Measurements from ENCODE around the gene DCDC2C. TPM values are rescaled to one million over a fixed set of nuclear protein-coding genes. Genes with fewer than 3 reads are reported as not detected.

DCDC2C gene
- total RNA-seq, 2 donors from 2014 or later = not detected

DNA sequence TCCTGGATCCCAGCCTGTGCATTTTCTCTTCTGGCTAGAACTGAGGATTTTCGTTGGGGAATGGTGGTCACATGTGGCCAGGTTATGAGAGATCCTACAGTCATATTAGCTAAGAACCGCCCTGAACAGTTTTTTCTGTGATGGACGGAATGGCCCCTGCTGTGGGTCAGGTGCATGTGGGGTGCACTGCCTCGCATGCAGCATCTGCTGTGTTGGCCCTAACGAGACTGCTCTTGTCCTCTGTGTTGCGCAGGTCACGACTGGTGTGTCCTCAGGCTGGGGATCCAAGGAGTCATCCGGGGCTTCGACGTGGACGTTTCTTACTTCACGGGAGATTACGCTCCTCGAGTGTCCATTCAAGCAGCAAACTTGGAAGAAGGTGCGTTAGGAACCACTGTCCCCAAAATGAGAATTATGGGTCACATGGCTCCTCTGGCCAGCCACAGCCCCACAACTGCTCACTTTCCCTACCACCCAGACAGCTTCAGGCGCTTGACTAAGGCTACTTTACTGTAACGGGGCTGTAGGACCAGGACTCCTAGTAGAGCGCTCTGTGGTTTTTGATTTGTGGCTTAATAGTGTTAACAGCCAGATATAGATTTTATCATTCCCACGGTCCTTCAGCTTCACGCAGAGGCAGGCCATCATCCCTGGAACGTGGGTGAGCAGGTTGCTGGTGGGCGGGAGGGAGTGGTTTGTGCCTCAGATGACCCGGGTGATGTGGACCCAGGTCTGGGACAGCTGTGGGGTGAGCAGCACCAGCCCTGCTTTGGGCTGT, 23.6 kb upstream of the DCDC2C start:
- H3K9me3 Mint-ChIP-seq = no peaks in the 10 kb centered on the region
- H3K4me3 Mint-ChIP-seq = no peak overlapping the region
- H3K4me1 Mint-ChIP-seq (ENCODE audit: low read depth in 2 of 2) = no peaks in the 10 kb centered on the region
- no peaks in the 10 kb centered on the region for H3K36me3 Mint-ChIP-seq
- H3K27ac Mint-ChIP-seq = no peak overlapping the region
- ATAC-seq = peak in 1 of 2 donors; percentile 49
- DNase-seq (ENCODE audit: low spot score) = no peak
- H3K27me3 Mint-ChIP-seq = no peaks in the 10 kb centered on the region

DNA sequence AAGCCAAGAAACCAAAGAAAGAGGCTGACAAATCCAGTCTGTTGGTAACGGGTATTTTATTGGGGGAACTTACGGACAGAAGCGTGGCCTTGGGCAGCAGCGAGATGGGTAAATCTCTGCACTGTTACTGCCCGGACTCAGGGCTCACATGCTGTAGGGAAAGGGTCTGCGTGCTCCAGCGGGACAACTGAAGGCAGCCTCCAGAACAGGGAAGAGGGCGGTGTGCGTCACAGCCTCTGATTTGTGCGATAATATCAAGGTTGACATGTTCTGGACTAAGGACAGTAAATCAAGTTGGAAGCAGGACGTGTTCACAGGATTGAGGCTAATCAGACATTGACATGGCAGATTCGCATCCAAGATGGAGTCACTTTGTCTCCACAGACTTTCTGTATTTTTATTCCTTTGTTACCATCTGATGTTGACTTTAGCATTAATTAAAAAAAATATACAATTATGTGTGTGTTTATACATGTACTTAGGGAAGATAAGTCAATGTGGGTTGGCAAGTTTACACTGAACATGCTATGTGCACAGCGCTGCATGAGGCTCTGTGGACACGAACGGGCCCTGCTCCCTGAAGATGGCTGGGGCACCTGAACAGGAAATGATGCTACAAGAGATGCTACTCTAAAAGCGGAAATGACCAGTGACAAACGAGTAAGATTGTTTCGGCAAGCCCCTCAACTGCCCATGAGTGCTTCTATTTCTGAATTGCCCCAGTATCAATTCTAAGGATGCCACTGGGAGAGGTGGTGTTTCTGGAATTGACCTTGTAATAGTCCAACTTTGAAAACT, 22.6 kb upstream of the DCDC2C start:
- H3K27me3 Mint-ChIP-seq = peaks cover 0 to 4% of the 10 kb centered on the region in 2 donors
- H3K9me3 Mint-ChIP-seq = no peaks in the 10 kb centered on the region
- no peak overlapping the region for H3K4me3 Mint-ChIP-seq
- DNase-seq (ENCODE audit: low spot score) (no peak), ATAC-seq (no peak)
- H3K27ac Mint-ChIP-seq = no peak overlapping the region
- H3K4me1 Mint-ChIP-seq (ENCODE audit: low read depth in 2 of 2) = no peaks in the 10 kb centered on the region
- no peaks in the 10 kb centered on the region for H3K36me3 Mint-ChIP-seq

DNA sequence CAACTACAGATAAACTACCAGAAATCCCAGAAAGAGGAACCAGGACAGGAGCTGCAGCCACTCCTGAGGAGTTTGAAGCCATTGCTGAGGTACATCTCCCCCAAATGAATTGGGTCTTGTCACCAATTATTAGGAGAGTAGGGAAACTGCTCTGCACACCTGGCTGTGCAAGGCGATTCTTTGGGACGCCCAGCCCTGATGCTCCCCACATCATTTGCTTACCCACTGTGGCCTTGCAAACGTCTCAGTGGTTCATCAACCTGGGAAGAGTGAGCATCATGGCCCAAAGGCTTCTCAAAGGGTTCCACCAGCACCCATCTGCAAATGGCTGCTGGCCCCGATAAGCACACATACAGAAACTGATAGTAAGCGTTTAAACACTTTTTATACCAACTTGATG, 21.8 kb upstream of the DCDC2C start:
- ATAC-seq (no peak), DNase-seq (ENCODE audit: low spot score) (no peak)
- Mint-ChIP-seq H3K4me1 (ENCODE audit: low read depth in 2 of 2) (no peaks in the 10 kb centered on the region), H3K27ac (no peak overlapping the region), H3K4me3 (no peak overlapping the region), H3K9me3 (no peaks in the 10 kb centered on the region), H3K36me3 (no peaks in the 10 kb centered on the region), H3K27me3 (peaks cover 2 to 4% of the 10 kb centered on the region in 2 donors)

DNA sequence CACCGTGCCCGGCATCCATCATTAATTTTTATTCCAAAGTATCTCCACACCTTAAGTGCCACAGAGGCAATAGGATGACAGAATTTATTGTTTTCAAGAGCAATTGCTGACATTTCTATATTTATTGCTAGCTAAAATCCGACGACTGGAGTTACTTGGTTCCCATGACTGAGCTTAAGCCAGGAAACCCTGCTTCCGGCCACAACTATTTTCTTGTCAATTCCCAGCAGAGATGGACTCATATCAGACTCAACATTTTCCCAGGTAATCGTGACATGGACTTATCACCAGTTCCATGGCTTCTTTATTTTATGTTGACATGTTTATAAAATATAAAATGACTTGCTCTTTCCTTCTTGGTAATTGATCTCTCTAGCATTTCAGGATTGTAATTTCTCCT, 20.6 kb upstream of the DCDC2C start:
- H3K4me1 Mint-ChIP-seq (ENCODE audit: low read depth in 2 of 2) = no peaks in the 10 kb centered on the region
- ATAC-seq (no peak), DNase-seq (ENCODE audit: low spot score) (no peak)
- no peak overlapping the region for H3K4me3 Mint-ChIP-seq
- no peaks in the 10 kb centered on the region for H3K36me3 Mint-ChIP-seq
- H3K9me3 Mint-ChIP-seq = no peaks in the 10 kb centered on the region
- no peak overlapping the region for H3K27ac Mint-ChIP-seq
- peaks cover 11 to 12% of the 10 kb centered on the region in 2 donors for H3K27me3 Mint-ChIP-seq

DNA sequence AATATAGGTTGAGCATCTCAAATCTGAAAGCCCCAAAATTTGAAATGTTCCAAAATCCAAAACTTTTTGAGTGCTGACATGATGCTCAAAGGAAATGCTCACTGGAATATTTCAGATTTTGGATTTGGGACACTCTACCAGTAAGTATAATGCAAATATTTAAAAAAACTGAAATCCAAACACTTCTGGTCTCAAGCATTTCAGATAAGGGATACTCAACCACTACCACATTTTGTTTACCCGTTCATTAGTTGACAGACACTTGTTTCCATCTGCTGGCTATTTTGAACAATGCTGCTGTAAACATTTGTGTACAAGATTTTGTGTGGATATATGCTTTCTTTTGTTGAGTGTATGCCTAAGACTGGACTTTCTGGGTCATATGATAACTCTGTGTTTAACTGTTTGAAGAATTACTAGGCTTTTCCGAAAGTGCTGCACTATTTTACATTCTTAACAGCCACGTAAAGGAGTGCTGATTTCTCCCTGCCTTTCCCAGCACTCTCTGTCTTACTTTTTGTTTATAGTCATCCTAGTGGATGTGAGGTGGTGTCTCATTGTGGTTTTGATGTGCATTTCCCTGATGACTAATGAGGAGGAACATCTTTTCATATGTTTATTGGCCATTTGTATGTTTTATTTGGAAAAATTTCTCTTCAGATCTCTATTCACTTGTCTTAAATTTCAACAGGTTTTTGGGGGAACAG, 19.5 kb upstream of the DCDC2C start:
- Mint-ChIP-seq H3K4me3 (no peak overlapping the region), H3K27ac (no peak overlapping the region), H3K9me3 (no peaks in the 10 kb centered on the region), H3K27me3 (peaks cover 11 to 12% of the 10 kb centered on the region in 2 donors), H3K36me3 (no peaks in the 10 kb centered on the region), H3K4me1 (ENCODE audit: low read depth in 2 of 2) (no peaks in the 10 kb centered on the region)
- ATAC-seq (no peak), DNase-seq (ENCODE audit: low spot score) (no peak)

DNA sequence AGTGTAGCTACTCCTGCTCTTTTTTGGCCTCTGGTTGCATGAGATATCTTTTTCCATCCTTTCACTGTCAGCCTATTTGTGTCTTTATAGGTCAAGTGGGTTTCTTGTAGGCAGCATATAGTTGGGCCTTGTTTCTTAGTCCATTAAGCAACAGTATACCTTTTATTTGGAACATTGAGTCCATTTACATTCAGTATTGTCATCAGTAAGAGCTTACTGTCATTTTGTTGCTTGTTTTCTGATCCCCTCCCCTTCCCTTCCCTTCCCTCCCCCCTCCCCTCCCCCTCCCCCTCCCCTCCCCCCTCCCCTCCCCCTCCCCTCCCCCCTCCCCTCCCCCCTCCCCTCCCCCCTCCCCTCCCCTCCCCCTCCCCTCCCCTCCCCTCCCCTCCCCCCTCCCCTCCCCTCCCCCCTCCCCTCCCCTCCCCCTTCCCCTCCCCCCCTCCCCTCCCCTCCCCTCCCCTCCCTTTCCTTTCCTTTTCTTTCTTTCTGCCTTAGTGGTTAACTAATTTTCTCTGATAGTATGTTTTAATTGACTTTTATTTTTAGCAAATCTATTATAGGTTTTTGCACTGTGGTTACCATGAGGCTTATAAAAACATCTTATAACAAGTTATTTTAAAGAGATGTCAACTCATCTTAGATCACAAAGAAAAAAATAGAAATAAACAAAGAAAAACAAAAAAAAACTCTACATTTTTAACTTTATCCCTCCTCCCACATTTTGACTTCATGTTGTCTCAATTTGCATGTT, 13.2 kb upstream of the DCDC2C start:
- ATAC-seq = no peak
- Mint-ChIP-seq H3K27ac (no peak overlapping the region), H3K4me3 (no peak overlapping the region), H3K4me1 (ENCODE audit: low read depth in 2 of 2) (no peaks in the 10 kb centered on the region), H3K36me3 (peaks cover 10% of the 10 kb centered on the region), H3K27me3 (peaks cover 20 to 26% of the 10 kb centered on the region in 2 donors), H3K9me3 (no peaks in the 10 kb centered on the region)
- no peak for DNase-seq (ENCODE audit: low spot score)

DNA sequence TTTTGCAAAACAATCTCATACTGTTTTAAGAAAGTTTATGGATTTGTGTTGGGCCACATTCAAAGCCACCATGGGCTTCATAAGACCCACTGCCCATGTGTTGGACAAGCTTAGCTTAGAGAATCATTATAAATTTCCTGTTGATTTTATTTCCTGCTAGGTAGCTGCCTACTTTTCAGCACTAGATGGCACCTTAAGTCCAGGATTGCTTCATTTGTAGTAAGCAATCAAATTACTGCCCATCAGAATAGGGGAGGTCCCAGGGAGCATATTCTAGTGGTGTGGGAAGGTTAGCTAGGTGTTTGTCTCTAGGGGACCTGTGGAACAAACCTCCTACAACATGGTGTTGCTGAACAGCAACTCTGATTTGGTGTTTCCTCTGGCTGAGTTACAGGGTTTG, 11.0 kb upstream of the DCDC2C start:
- Mint-ChIP-seq H3K27ac (no peak overlapping the region), H3K4me3 (no peak overlapping the region), H3K36me3 (peaks cover 10% of the 10 kb centered on the region), H3K27me3 (peaks cover 21 to 23% of the 10 kb centered on the region in 2 donors), H3K9me3 (no peaks in the 10 kb centered on the region), H3K4me1 (ENCODE audit: low read depth in 2 of 2) (no peaks in the 10 kb centered on the region)
- DNase-seq (ENCODE audit: low spot score) (no peak), ATAC-seq (no peak)

DNA sequence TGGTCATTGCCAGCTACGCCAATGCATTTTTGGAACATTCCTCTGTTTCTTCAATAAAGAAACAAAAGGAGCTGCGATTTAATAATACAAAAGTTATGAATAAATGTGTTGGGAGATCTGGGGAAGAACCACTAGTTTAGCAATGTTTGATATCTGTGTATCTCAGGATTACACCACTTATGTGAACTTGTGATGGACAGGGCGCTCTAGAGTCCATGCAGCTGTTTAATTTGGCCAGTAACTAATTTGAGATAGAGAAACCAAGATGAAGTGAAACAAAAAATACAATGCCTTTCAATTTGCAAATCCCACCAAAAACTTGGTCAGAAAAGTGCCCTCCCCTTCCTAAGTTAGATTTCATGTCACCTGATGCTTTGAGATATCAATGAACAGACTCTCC, 6.8 kb upstream of the DCDC2C start:
- H3K9me3 Mint-ChIP-seq = no peaks in the 10 kb centered on the region
- H3K4me1 Mint-ChIP-seq (ENCODE audit: low read depth in 2 of 2) = no peaks in the 10 kb centered on the region
- ATAC-seq (no peak), DNase-seq (ENCODE audit: low spot score) (no peak)
- H3K27ac Mint-ChIP-seq = no peak overlapping the region
- H3K36me3 Mint-ChIP-seq = peaks cover 5% of the 10 kb centered on the region
- peaks cover 29 to 33% of the 10 kb centered on the region in 2 donors for H3K27me3 Mint-ChIP-seq
- H3K4me3 Mint-ChIP-seq = no peak overlapping the region

DNA sequence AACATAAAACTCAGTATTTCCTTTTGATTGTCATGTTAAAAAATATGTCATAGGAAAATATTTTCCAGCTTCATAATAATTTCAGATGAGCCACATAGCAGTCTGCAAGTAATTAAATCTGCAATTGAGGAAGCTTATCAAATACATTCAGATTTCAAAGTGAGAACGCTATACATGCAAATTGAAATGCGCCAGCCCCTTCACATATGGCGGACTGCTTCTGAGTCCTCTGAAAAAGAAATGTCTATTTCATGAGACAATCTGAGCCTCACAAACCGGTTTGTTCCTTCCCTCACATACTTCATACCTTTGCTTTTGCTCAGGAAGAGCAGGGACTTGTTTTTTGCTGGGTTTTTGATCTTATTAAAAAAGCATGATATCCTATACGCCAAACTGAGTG, 2.3 kb upstream of the DCDC2C start:
- ATAC-seq (no peak), DNase-seq (ENCODE audit: low spot score) (no peak)
- Mint-ChIP-seq H3K27ac (no peak overlapping the region), H3K4me3 (no peak overlapping the region), H3K27me3 (peaks cover 34 to 37% of the 10 kb centered on the region in 2 donors), H3K36me3 (peaks cover 6% of the 10 kb centered on the region), H3K9me3 (peaks cover 3% of the 10 kb centered on the region), H3K4me1 (ENCODE audit: low read depth in 2 of 2) (peaks cover 0 to 5% of the 10 kb centered on the region in 2 donors)

DNA sequence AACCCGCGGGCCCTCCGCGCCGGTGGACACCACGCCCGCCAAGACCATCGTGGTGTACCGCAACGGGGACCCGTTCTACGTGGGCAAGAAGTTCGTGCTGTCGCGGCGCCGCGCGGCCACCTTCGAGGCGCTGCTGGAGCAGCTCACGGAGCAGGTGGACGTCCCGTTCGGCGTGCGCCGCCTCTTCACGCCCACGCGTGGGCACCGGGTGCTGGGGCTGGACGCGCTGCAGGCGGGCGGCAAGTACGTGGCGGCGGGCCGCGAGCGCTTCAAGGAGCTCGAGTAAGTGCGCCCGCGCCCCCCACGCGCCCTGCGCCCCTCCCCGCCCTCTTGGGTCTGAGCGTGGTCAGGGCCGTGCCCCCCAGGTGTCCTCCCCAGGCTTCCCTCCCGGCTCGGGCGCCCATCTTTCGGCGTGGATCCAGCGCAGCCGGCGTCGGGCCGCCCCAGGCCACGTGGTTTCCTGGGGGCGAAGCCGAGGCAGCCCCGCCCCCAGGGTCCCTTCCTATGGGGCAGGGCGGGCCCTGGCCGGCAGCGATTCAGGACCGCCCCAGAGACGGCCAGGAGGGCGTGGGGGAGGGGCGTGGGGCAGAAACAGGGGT, 481 bp downstream of the DCDC2C start:
- no peak overlapping the region for H3K27ac Mint-ChIP-seq
- H3K4me3 Mint-ChIP-seq = no peak overlapping the region
- H3K36me3 Mint-ChIP-seq = peaks cover 6% of the 10 kb centered on the region
- H3K9me3 Mint-ChIP-seq = peaks cover 3% of the 10 kb centered on the region
- H3K27me3 Mint-ChIP-seq = peaks cover 33 to 55% of the 10 kb centered on the region in 2 donors
- ATAC-seq (no peak), DNase-seq (ENCODE audit: low spot score) (no peak)
- peaks cover 0 to 5% of the 10 kb centered on the region in 2 donors for H3K4me1 Mint-ChIP-seq (ENCODE audit: low read depth in 2 of 2)

DNA sequence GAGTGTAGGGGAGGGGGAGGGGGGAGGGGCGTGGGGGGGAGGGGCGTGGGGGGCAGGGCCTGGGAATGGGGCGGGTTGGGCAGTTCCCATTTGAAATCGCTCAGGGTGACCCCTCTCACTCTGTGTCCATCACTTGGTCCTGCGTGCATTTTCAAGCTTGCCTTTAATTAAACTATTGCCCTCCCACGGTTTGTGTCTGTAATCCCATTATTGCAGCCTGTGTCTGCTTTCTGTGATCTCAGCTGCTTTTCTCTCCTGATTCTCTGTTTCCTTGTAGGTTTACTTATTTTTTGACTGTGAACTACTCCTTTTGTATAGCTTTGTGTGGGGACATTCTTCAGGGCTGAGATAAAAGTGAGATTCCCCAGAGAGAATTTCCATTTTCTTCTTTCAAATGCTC, 1.3 kb downstream of the DCDC2C start:
- H3K36me3 Mint-ChIP-seq = peaks cover 6% of the 10 kb centered on the region
- H3K9me3 Mint-ChIP-seq = peaks cover 3% of the 10 kb centered on the region
- H3K4me3 Mint-ChIP-seq = no peak overlapping the region
- H3K27me3 Mint-ChIP-seq = peaks cover 33 to 53% of the 10 kb centered on the region in 2 donors
- DNase-seq (ENCODE audit: low spot score) (no peak), ATAC-seq (no peak)
- H3K4me1 Mint-ChIP-seq (ENCODE audit: low read depth in 2 of 2) = peaks cover 0 to 5% of the 10 kb centered on the region in 2 donors
- no peak overlapping the region for H3K27ac Mint-ChIP-seq

DNA sequence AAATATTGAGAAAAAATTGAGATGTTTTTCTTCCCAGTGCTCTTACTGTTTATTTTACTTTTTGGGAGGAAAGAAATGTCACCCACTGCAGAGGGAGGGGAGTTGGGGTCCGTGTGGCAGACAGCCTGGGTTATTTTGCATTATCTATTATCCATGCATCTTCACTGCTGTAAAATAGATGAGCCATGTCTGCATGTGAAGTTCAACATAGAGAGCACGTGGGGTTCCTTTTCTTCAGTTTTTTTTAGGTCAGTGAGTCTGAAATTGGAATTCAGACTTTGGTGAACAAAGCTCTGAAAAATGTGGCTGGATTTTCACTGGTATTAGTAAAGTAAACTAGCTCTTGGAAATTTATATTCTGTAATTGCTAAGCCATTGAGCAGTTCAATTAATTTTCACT, 2.4 kb downstream of the DCDC2C start:
- H3K4me3 Mint-ChIP-seq = no peak overlapping the region
- peaks cover 6% of the 10 kb centered on the region for H3K36me3 Mint-ChIP-seq
- H3K27ac Mint-ChIP-seq = no peak overlapping the region
- H3K4me1 Mint-ChIP-seq (ENCODE audit: low read depth in 2 of 2) = peaks cover 0 to 5% of the 10 kb centered on the region in 2 donors
- H3K9me3 Mint-ChIP-seq = peaks cover 3% of the 10 kb centered on the region
- peaks cover 28 to 50% of the 10 kb centered on the region in 2 donors for H3K27me3 Mint-ChIP-seq
- ATAC-seq = no peak
- DNase-seq (ENCODE audit: low spot score) = no peak

DNA sequence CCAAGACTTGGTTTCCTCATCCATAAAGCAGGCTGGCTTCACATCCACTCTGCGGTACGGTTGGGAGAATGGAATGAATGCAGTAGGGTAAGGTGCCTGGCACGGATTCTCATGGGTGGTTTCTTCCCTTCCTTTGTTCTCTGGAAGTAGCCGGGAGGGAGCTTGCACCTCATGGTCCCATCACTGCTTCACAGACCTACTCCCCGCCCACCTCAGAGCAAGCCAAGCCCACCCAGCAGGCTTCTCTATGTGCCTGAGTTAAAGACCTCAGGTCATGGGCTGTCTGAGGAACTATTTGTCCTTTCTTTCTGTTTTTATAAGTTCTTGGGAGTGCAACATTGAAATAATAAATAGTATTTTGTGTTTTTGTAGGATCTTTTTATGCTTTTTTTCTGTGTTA, 3.5 kb downstream of the DCDC2C start:
- ATAC-seq (no peak), DNase-seq (ENCODE audit: low spot score) (no peak)
- H3K27me3 Mint-ChIP-seq = peaks cover 21 to 45% of the 10 kb centered on the region in 2 donors
- peaks cover 3% of the 10 kb centered on the region for H3K9me3 Mint-ChIP-seq
- peaks cover 0 to 5% of the 10 kb centered on the region in 2 donors for H3K4me1 Mint-ChIP-seq (ENCODE audit: low read depth in 2 of 2)
- H3K36me3 Mint-ChIP-seq = peaks cover 6% of the 10 kb centered on the region
- no peak overlapping the region for H3K27ac Mint-ChIP-seq
- no peak overlapping the region for H3K4me3 Mint-ChIP-seq

Data from natural killer cell treated with Interleukin-12 subunit alpha and Interleukin-12 subunit beta and Interleukin-15 and Interleukin-18, amount 100 ng/mL, for 72 hours (primary cell).